ENCODE data around the gene PTER.

PTER gene

GRCh38 chr10:16441173-16441840, 4.5 kb downstream of the PTER start:
- no peaks in the 10 kb centered on the region for H3K27me3 ChIP-seq (ENCODE audit: control insufficient read depth, insufficient read depth, low read length)
- no peak overlapping the region for H3K4me2 ChIP-seq (ENCODE audit: low read length)
- no peak for TF ChIP-seq CTCF (IDR thresholded peaks at IDR 0.05)
- peak overlapping the region; percentile 74 for H2AFZ ChIP-seq
- no peaks in the 10 kb centered on the region for H3K36me3 ChIP-seq (ENCODE audit: control insufficient read depth, insufficient read depth, low read length)
- H3K4me3 ChIP-seq (ENCODE audit: low read depth, low read length): no peak overlapping the region
- no peak overlapping the region for H3K27ac ChIP-seq
- no peak overlapping the region for H3K9ac ChIP-seq
- no peaks in the 10 kb centered on the region for H3K9me3 ChIP-seq (ENCODE audit: control insufficient read depth, low read length)
- no peaks in the 10 kb centered on the region for H3K79me2 ChIP-seq
- no peaks in the 10 kb centered on the region for H3K4me1 ChIP-seq

GRCh38 chr10:16442914-16443313, 6.1 kb downstream of the PTER start:
- Histone ChIP-seq H3K79me2 (no peaks in the 10 kb centered on the region), H2AFZ (no peak overlapping the region), H3K4me3 (ENCODE audit: low read depth, low read length) (no peak overlapping the region), H3K4me1 (no peaks in the 10 kb centered on the region), H3K27me3 (ENCODE audit: control insufficient read depth, insufficient read depth, low read length) (no peaks in the 10 kb centered on the region), H3K9me3 (ENCODE audit: control insufficient read depth, low read length) (no peaks in the 10 kb centered on the region), H3K27ac (no peak overlapping the region), H3K36me3 (ENCODE audit: control insufficient read depth, insufficient read depth, low read length) (no peaks in the 10 kb centered on the region), H3K4me2 (ENCODE audit: low read length) (no peak overlapping the region), H3K9ac (no peak overlapping the region)
- no peak for TF ChIP-seq CTCF (IDR thresholded peaks at IDR 0.05)

GRCh38 chr10:16445770-16446469, 9.1 kb downstream of the PTER start:
- no peaks in the 10 kb centered on the region for H3K9me3 ChIP-seq (ENCODE audit: control insufficient read depth, low read length)
- no peaks in the 10 kb centered on the region for H3K36me3 ChIP-seq (ENCODE audit: control insufficient read depth, insufficient read depth, low read length)
- H3K4me1 ChIP-seq: no peaks in the 10 kb centered on the region
- TF ChIP-seq CTCF (IDR thresholded peaks at IDR 0.05): no peak
- H3K27me3 ChIP-seq (ENCODE audit: control insufficient read depth, insufficient read depth, low read length): no peaks in the 10 kb centered on the region
- H3K4me3 ChIP-seq (ENCODE audit: low read depth, low read length): no peak overlapping the region
- H3K9ac ChIP-seq: no peak overlapping the region
- H3K4me2 ChIP-seq (ENCODE audit: low read length): no peak overlapping the region
- no peak overlapping the region for H3K27ac ChIP-seq
- H3K79me2 ChIP-seq: no peaks in the 10 kb centered on the region
- H2AFZ ChIP-seq: no peak overlapping the region

- H2AFZ ChIP-seq: no peak overlapping the region
These were observed 12.6 kb downstream of the PTER start for GRCh38 chr10:16449454-16449853.

More at GRCh38 chr10:16449454-16449853, 12.6 kb downstream of the PTER start:
- H3K27me3 ChIP-seq (ENCODE audit: control insufficient read depth, insufficient read depth, low read length): no peaks in the 10 kb centered on the region
- H3K4me3 ChIP-seq (ENCODE audit: low read depth, low read length): no peak overlapping the region
- H3K79me2 ChIP-seq: no peaks in the 10 kb centered on the region
- no peak overlapping the region for H3K27ac ChIP-seq
- no peak overlapping the region for H3K4me2 ChIP-seq (ENCODE audit: low read length)
- no peak overlapping the region for H3K9ac ChIP-seq
- H3K9me3 ChIP-seq (ENCODE audit: control insufficient read depth, low read length): no peaks in the 10 kb centered on the region
- H3K36me3 ChIP-seq (ENCODE audit: control insufficient read depth, insufficient read depth, low read length): no peaks in the 10 kb centered on the region
- H3K4me1 ChIP-seq: no peaks in the 10 kb centered on the region
- TF ChIP-seq CTCF (IDR thresholded peaks at IDR 0.05): no peak
